Pancreas (tissue), 10 donors: Measurements from ENCODE around the gene WDR33. TPM values are rescaled to one million over a fixed set of nuclear protein-coding genes. Genes with fewer than 3 reads are reported as not detected.
A peak's percentile ranks its signal among the peaks of the same experiment; 100 is the strongest.

ENCODE experiments used
- ATAC-seq, 4 donors: fragments of 200-7000 bp; cut with Tn5 transposase; one replicate each; pipeline versions ENCODE4 v1.8.0 to v1.9.1; 2020; ENCODE audit warnings: mild to moderate bottlenecking in 4 of 4, moderate library complexity in 4 of 4
- DNase-seq, 6 donors: peaks; one replicate each; pipeline ENCODE4 v3.0.0-alpha.2; 2020
- FAIRE-seq: peaks from 2 replicates; lab custom pipeline; 2012; peaks lifted over from hg19 to GRCh38; lab: Jason Lieb, UNC
- H3K27ac ChIP-seq, 4 donors: fragments of 200-600 bp; sonication (generic); 1 replicate in 3 of 4; 2 replicates in 1 of 4; pipeline versions ENCODE4 v1.5.0 to v1.8.0; 2020
- H3K27me3 ChIP-seq, 4 donors: fragments of 200-600 bp; one replicate each; pipeline ENCODE4 v1.8.0; 2021
- H3K36me3 ChIP-seq, 3 donors: fragments of 200-600 bp; sonication (generic) in 1 of 3; one replicate each; pipeline versions ENCODE4 v1.5.0 to v1.8.0; 2020 to 2021
- H3K4me1 ChIP-seq, 3 donors: fragments of 200-600 bp; one replicate each; pipeline ENCODE4 v1.8.0; 2021
- H3K4me3 ChIP-seq, 4 donors: fragments of 200-600 bp; sonication (generic) in 2 of 4; one replicate each; pipeline versions ENCODE4 v1.5.0 to v1.8.0; 2020 to 2021
- H3K9me3 ChIP-seq, 4 donors: fragments of 200-600 bp; one replicate each; pipeline ENCODE4 v1.8.0; 2021
- CTCF ChIP-seq, 4 donors: fragments of 200-600 bp; sonication (generic) in 3 of 4; IDR thresholded peaks; one replicate each; pipeline versions ENCODE4 v1.5.0 to v1.8.0; 2021; ENCODE audit warnings: antibody characterized with exemption in 4 of 4
- WGBS, 2 donors: extraction: QIAGEN DNeasy Blood & Tissue Kit; methylation state at CpG; one replicate each; pipeline ENCODE4 v1.1.7; 2013; 5-methylcytosine and 5-hydroxymethylcytosine counted together
- intact Hi-C, 3 donors: fragments of 100-400 bp; cut with DNase I; formaldehyde crosslinking; loops; one replicate each; pipeline versions ENCODE4 v1.11.1 to v1.14.2; 2022
- polyA plus RNA-seq, 2 donors: library from polyadenylated mRNA; stranded (reverse); fragments of 200-250 nt; gene quantifications; one replicate each; pipeline ENCODE4 v1.2.3, GENCODE V29; 2013
- total RNA-seq, 6 donors: library from RNA; stranded (reverse); fragmentation: NEBNext Ultra II Directional in 4 of 6; extraction: Animal tissue kit (Norgen Biotek cat#: 25700) in 4 of 6; gene quantifications; one replicate each; pipeline versions ENCODE4 v1.2.1 to v1.2.4, GENCODE V29; 2021 to 2023
- donor health status: healthy with polysubstance abuse.
- donor health status: DM: no; HTN: no; CAD: no; lungs with moderate emphysema.
- donor health status: DM: no; HTN: no; CAD: no.
- donor health status: control.
- donor health status: control.
- donor health status: Bipolar disorder and iron deficiency.
- donor health status: DM: yes; HTN: yes; CAD: no.
- donor health status: DM: no; HTN: no; CAD: no.
- donor health status: DM: no; HTN: no; CAD: no.
- donor health status: DM: yes; HTN: yes; CAD: no.

WDR33 gene
- total and polyA plus RNA-seq, 8 donors: 8.9 to 29.6 (median 17.7) TPM

- Histone ChIP-seq H3K27me3 (no peaks in the 10 kb centered on the region), H3K4me1 (peaks cover 0 to 5% (median 5%) of the 10 kb centered on the region in 3 donors), H3K9me3 (no peaks in the 10 kb centered on the region), H3K4me3 (no peak overlapping the region), H3K36me3 (no peaks in the 10 kb centered on the region), H3K27ac (no peak overlapping the region)
- peak in 3 of 4 donors; percentile 45 to 48 (median 47) for ATAC-seq
- intact Hi-C loops: no loop called here
- no peak for FAIRE-seq
- DNase-seq: no peak
- no peak for TF ChIP-seq CTCF (IDR thresholded peaks at IDR 0.05)
Observed at GRCh38 chr2:127683056-127683455, 127.9 kb downstream of the WDR33 start.

GRCh38 chr2:127681976-127682857, 128.8 kb downstream of the WDR33 start:
- H3K36me3 ChIP-seq: no peaks in the 10 kb centered on the region
- intact Hi-C loops: no loop called here
- FAIRE-seq (no peak), ATAC-seq (no peak), DNase-seq (no peak)
- H3K4me1 ChIP-seq: peaks cover 0 to 5% (median 5%) of the 10 kb centered on the region in 3 donors
- no peak overlapping the region for H3K27ac ChIP-seq
- H3K4me3 ChIP-seq: no peak overlapping the region
- H3K27me3 ChIP-seq: no peaks in the 10 kb centered on the region
- WGBS, 2 donors: 81 to 86% methylated on average over 6 of the region's 6 CpGs
- no peaks in the 10 kb centered on the region for H3K9me3 ChIP-seq
- no peak for TF ChIP-seq CTCF (IDR thresholded peaks at IDR 0.05)

DNA sequence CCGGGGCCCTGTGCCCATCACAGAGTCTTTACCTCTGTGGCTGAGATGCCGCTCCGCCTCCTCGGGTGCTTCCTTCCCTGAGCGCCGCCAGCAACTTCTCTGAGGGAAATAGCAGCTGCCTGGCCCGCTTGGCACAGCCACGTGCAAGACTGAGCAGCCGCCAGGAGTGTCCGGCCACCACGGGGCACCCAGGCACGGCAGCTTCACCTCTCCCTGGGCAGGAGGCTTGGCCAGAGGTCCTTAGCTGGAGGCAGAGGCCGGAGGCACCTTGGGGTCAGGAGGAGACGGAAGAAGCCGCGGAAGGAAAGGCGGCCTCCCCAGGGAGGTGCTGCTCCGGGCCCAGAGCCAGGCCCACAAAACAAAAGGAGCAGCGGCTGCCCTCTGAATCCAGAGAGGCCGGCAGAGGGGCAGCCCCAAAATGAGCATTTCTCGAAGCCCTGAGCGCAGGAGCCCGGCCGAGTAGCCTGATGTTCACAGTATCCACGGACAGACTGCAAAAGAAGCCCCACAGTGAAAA, 129.6 kb downstream of the WDR33 start:
- H3K27me3 ChIP-seq: no peaks in the 10 kb centered on the region
- no peak for FAIRE-seq
- H3K36me3 ChIP-seq: no peaks in the 10 kb centered on the region
- no peak for ATAC-seq
- intact Hi-C loops: no loop called here
- WGBS, 2 donors: 74 to 80% methylated on average over 25 of the region's 25 CpGs
- no peak for TF ChIP-seq CTCF (IDR thresholded peaks at IDR 0.05)
- no peak overlapping the region for H3K4me3 ChIP-seq
- H3K27ac ChIP-seq: no peak overlapping the region
- peak in 1 of 6 donors; percentile 63 for DNase-seq
- peaks cover 0 to 5% (median 5%) of the 10 kb centered on the region in 3 donors for H3K4me1 ChIP-seq
- no peaks in the 10 kb centered on the region for H3K9me3 ChIP-seq

DNA sequence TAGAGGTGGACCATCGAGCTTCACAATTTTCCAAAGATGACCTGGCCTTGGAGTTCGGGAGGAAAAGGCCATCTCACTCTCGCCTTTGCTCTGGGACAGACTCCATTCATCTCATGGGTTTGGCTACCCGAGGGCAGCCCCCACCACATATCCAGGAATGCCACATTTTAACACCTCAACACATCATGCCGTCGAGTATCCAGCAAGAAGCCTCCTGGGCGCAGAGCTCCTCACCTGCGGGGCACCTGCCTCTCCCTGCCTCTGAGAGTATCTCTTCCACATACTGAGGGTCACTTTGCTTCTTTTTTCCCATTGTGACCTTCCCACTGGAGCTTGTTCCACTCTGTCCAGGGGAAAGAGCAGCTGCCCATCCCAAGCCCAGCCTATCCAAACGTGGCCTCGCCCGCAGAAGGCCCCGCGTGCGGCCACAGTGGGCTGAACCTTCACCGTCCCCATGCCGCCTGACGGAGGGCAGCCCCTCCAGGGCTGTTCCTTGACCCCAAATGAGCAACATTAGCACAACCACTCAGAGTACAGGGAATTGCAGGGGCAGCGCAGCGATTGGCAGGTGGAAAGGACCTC, 130.2 kb downstream of the WDR33 start:
- Histone ChIP-seq H3K27ac (no peak overlapping the region), H3K27me3 (no peaks in the 10 kb centered on the region), H3K36me3 (no peaks in the 10 kb centered on the region), H3K4me3 (no peak overlapping the region), H3K9me3 (no peaks in the 10 kb centered on the region), H3K4me1 (peaks cover 3 to 5% (median 5%) of the 10 kb centered on the region in 3 donors)
- TF ChIP-seq CTCF (IDR thresholded peaks at IDR 0.05): no peak
- DNase-seq: no peak
- WGBS, 2 donors: 87 to 88% methylated on average over 19 of the region's 19 CpGs
- no peak for ATAC-seq
- no peak for FAIRE-seq
- intact Hi-C loops: no loop called here
